ENCODE results near the gene FOXN4. TPM values are rescaled to one million over a fixed set of nuclear protein-coding genes. Genes with fewer than 3 reads are reported as not detected.

Gene FOXN4
- total and polyA plus RNA-seq, 2 experiments from 2014 or later = not detected

- H3F3A ChIP-seq (ENCODE audit: insufficient read depth) = no peaks in the 10 kb centered on the region
- H3K9ac ChIP-seq = peak overlapping the region; percentile 29; the same call in 1 of the 2 replicates
- 25% methylated on average over 28 to 31 of the region's 31 CpGs for WGBS, 2 experiments (ENCODE audit: low coverage in 1 of 2, low lambda C conversion rate in 2 of 2, missing lambda C conversion rate in 2 of 2)
- no peaks in the 10 kb centered on the region for H3K9me3 ChIP-seq (ENCODE audit: low read depth)
- H3K79me2 ChIP-seq (ENCODE audit: insufficient read depth) = no peaks in the 10 kb centered on the region
- H3K4me3 ChIP-seq = no peak overlapping the region
- TF ChIP-seq EZH2 (IDR thresholded peaks at IDR 0.05; ENCODE audit: insufficient read depth, poor library complexity, severe bottlenecking) (no peak), EZH2phosphoT487 (IDR thresholded peaks at IDR 0.05; ENCODE audit: insufficient read depth, low read depth) (no peak)
- peak overlapping the region; percentile 62 for H3K4me2 ChIP-seq (ENCODE audit: unreplicated experiment)
- no peaks in the 10 kb centered on the region for H3K36me3 ChIP-seq (ENCODE audit: low read depth)
- no peaks in the 10 kb centered on the region for H4K20me1 ChIP-seq (ENCODE audit: insufficient read depth)
- H3K9me2 ChIP-seq (ENCODE audit: insufficient read depth) = no peaks in the 10 kb centered on the region
- peak overlapping the region; percentile 67 for H2AFZ ChIP-seq
- in situ Hi-C loops (cut with MboI) = no loop called here
- no peak overlapping the region for H3K27ac ChIP-seq
- peak; percentile 56 for DNase-seq
- H3K4me1 ChIP-seq (ENCODE audit: insufficient read depth) = no peaks in the 10 kb centered on the region
- peaks cover 7% of the 10 kb centered on the region; the same call in 1 of the 2 replicates for H3K27me3 ChIP-seq (replicated peaks; ENCODE audit: insufficient read depth)
Measured at GRCh38 chr12:109291521-109292341, 17.4 kb downstream of the FOXN4 start.

- Histone ChIP-seq H3K9me2 (ENCODE audit: insufficient read depth) (no peaks in the 10 kb centered on the region), H3F3A (ENCODE audit: insufficient read depth) (no peaks in the 10 kb centered on the region), H3K9me3 (ENCODE audit: low read depth) (no peaks in the 10 kb centered on the region), H3K79me2 (ENCODE audit: insufficient read depth) (no peaks in the 10 kb centered on the region), H3K4me2 (ENCODE audit: unreplicated experiment) (peak overlapping the region; percentile 62), H3K4me1 (ENCODE audit: insufficient read depth) (no peaks in the 10 kb centered on the region), H3K4me3 (no peak overlapping the region), H3K27me3 (replicated peaks; ENCODE audit: insufficient read depth) (peaks cover 7% of the 10 kb centered on the region; the same call in 1 of the 2 replicates), H2AFZ (peak overlapping the region; percentile 67), H3K27ac (no peak overlapping the region), H4K20me1 (ENCODE audit: insufficient read depth) (no peaks in the 10 kb centered on the region), H3K9ac (peak overlapping the region; percentile 29; the same call in 1 of the 2 replicates), H3K36me3 (ENCODE audit: low read depth) (no peaks in the 10 kb centered on the region)
- in situ Hi-C loops (cut with MboI) = no loop called here
- DNase-seq = no peak
- TF ChIP-seq EZH2 (IDR thresholded peaks at IDR 0.05; ENCODE audit: insufficient read depth, poor library complexity, severe bottlenecking) (no peak), EZH2phosphoT487 (IDR thresholded peaks at IDR 0.05; ENCODE audit: insufficient read depth, low read depth) (no peak)
- 20 to 26% methylated on average over 15 of the region's 15 CpGs for WGBS, 2 experiments (ENCODE audit: low coverage in 1 of 2, low lambda C conversion rate in 2 of 2, missing lambda C conversion rate in 2 of 2)
Measured at GRCh38 chr12:109291117-109291516, 18.0 kb downstream of the FOXN4 start.

GRCh38 chr12:109290061-109290460 is 19.0 kb downstream of the FOXN4 start:
- Histone ChIP-seq H3K27me3 (replicated peaks; ENCODE audit: insufficient read depth) (peaks cover 7% of the 10 kb centered on the region; the same call in 1 of the 2 replicates), H4K20me1 (ENCODE audit: insufficient read depth) (no peaks in the 10 kb centered on the region), H2AFZ (no peak overlapping the region), H3F3A (ENCODE audit: insufficient read depth) (no peaks in the 10 kb centered on the region), H3K4me2 (ENCODE audit: unreplicated experiment) (no peak overlapping the region), H3K9me3 (ENCODE audit: low read depth) (no peaks in the 10 kb centered on the region), H3K36me3 (ENCODE audit: low read depth) (no peaks in the 10 kb centered on the region), H3K27ac (no peak overlapping the region), H3K79me2 (ENCODE audit: insufficient read depth) (no peaks in the 10 kb centered on the region), H3K9me2 (ENCODE audit: insufficient read depth) (no peaks in the 10 kb centered on the region), H3K4me3 (no peak overlapping the region), H3K9ac (no peak overlapping the region), H3K4me1 (ENCODE audit: insufficient read depth) (no peaks in the 10 kb centered on the region)
- TF ChIP-seq EZH2phosphoT487 (IDR thresholded peaks at IDR 0.05; ENCODE audit: insufficient read depth, low read depth) (no peak), EZH2 (IDR thresholded peaks at IDR 0.05; ENCODE audit: insufficient read depth, poor library complexity, severe bottlenecking) (no peak)
- no peak for DNase-seq
- in situ Hi-C loops (cut with MboI) = no loop called here
- WGBS, 2 experiments (ENCODE audit: low coverage in 1 of 2, low lambda C conversion rate in 2 of 2, missing lambda C conversion rate in 2 of 2) = 90% methylated on average over 14 to 18 of the region's 18 CpGs

GRCh38 chr12:109289551-109289950 is 19.5 kb downstream of the FOXN4 start:
- Histone ChIP-seq H3K4me2 (ENCODE audit: unreplicated experiment) (no peak overlapping the region), H2AFZ (no peak overlapping the region), H3K9ac (no peak overlapping the region), H4K20me1 (ENCODE audit: insufficient read depth) (no peaks in the 10 kb centered on the region), H3K4me1 (ENCODE audit: insufficient read depth) (no peaks in the 10 kb centered on the region), H3K9me2 (ENCODE audit: insufficient read depth) (no peaks in the 10 kb centered on the region), H3K9me3 (ENCODE audit: low read depth) (no peaks in the 10 kb centered on the region), H3K27me3 (replicated peaks; ENCODE audit: insufficient read depth) (peaks cover 7% of the 10 kb centered on the region; the same call in 1 of the 2 replicates), H3K27ac (no peak overlapping the region), H3K79me2 (ENCODE audit: insufficient read depth) (no peaks in the 10 kb centered on the region), H3K36me3 (ENCODE audit: low read depth) (no peaks in the 10 kb centered on the region), H3K4me3 (no peak overlapping the region), H3F3A (ENCODE audit: insufficient read depth) (no peaks in the 10 kb centered on the region)
- in situ Hi-C loops (cut with MboI) = no loop called here
- 83 to 86% methylated on average over 6 of the region's 6 CpGs for WGBS, 2 experiments (ENCODE audit: low coverage in 1 of 2, low lambda C conversion rate in 2 of 2, missing lambda C conversion rate in 2 of 2)
- DNase-seq = no peak
- TF ChIP-seq EZH2phosphoT487 (IDR thresholded peaks at IDR 0.05; ENCODE audit: insufficient read depth, low read depth) (no peak), EZH2 (IDR thresholded peaks at IDR 0.05; ENCODE audit: insufficient read depth, poor library complexity, severe bottlenecking) (no peak)

All from GM23248 (cell line).